IMR-90 (cell line): ENCODE results near the gene GNB2. TPM values are rescaled to one million over a fixed set of nuclear protein-coding genes. Genes with fewer than 3 reads are reported as not detected.

Source experiments
- ATAC-seq: fragments of 200-7000 bp; cut with Tn5 transposase; 2 replicates; pipeline ENCODE4 v1.9.1; 2020; ENCODE audit warnings: low read depth, mild to moderate bottlenecking, moderate library complexity
- BruUV-seq: library from RNA; stranded (reverse); fragments of 400-500 nt; replicated peaks from 2 replicates; lab custom pipeline; 2021; lab: Mats Ljungman, UMichigan
- CTCF ChIA-PET: fragments of 300-600 bp; formaldehyde crosslinking; extraction: SDS; loops from one replicate; lab custom pipeline; 2021; ENCODE audit warnings: antibody characterized with exemption; lab: Yijun Ruan, JAX
- POLR2A ChIA-PET: fragments of 300-600 bp; sonication (Branson Sonifier 250); formaldehyde crosslinking; loops from one replicate; lab custom pipeline; 2022; ENCODE audit warnings: antibody characterized with exemption; ENCODE audit not compliant: unreplicated experiment; lab: Charles Lee
- DNase-seq: peaks from one replicate; pipeline ENCODE4 v3.0.0; 2013
- H2AFZ ChIP-seq: replicated peaks from 2 replicates; pipeline ENCODE3; 2013; ENCODE audit warnings: low read length, mild to moderate bottlenecking; ENCODE audit not compliant: poor library complexity
- H2AK5ac ChIP-seq: 2 replicates; pipeline ENCODE4 v1.6.1; 2013; ENCODE audit warnings: low read depth, low read length, inconsistent platforms
- H2AK9ac ChIP-seq: replicated peaks from 2 replicates; pipeline ENCODE3; 2013; ENCODE audit warnings: mild to moderate bottlenecking, low read depth, low read length, moderate library complexity; ENCODE audit not compliant: poor library complexity
- H2BK120ac ChIP-seq: 2 replicates; pipeline ENCODE4 v1.6.1; 2013; ENCODE audit warnings: low read depth, low read length, inconsistent platforms
- H2BK15ac ChIP-seq: 3 replicates; pipeline ENCODE4 v1.6.1; 2013; ENCODE audit warnings: low read depth, low read length, inconsistent platforms
- H2BK20ac ChIP-seq: 2 replicates; pipeline ENCODE4 v1.6.1; 2013; ENCODE audit warnings: low read depth, mild to moderate bottlenecking, inconsistent platforms, low read length, moderate library complexity
- H2BK5ac ChIP-seq: 2 replicates; pipeline ENCODE4 v1.6.1; 2013; ENCODE audit warnings: mild to moderate bottlenecking, low read depth, low read length, inconsistent platforms; ENCODE audit not compliant: poor library complexity, severe bottlenecking
- H3K14ac ChIP-seq: replicated peaks from 2 replicates; pipeline ENCODE4 v1.6.1; 2013; ENCODE audit warnings: low read depth, low read length, inconsistent platforms
- H3K18ac ChIP-seq: 2 replicates; pipeline ENCODE4 v1.6.1; 2013; ENCODE audit warnings: low read depth, low read length, control low read depth
- H3K23ac ChIP-seq: 2 replicates; pipeline ENCODE4 v1.6.1; 2013; ENCODE audit warnings: low read depth, low read length, inconsistent platforms
- H3K27ac ChIP-seq: 2 replicates; pipeline ENCODE4 v1.5.1; 2013; ENCODE audit warnings: mild to moderate bottlenecking, control low read depth, low read length; ENCODE audit not compliant: insufficient read depth
- H3K27me3 ChIP-seq: 2 replicates; pipeline ENCODE4 v1.6.1; 2013; ENCODE audit warnings: low read length; ENCODE audit not compliant: control insufficient read depth, insufficient read depth
- H3K36me3 ChIP-seq: 2 replicates; pipeline ENCODE4 v1.6.1; 2013; ENCODE audit warnings: low read length, mixed read lengths; ENCODE audit not compliant: control insufficient read depth, insufficient read depth
- H3K4ac ChIP-seq: 2 replicates; pipeline ENCODE4 v1.6.1; 2013; ENCODE audit warnings: low read depth, low read length, inconsistent platforms
- H3K4me1 ChIP-seq: 2 replicates; pipeline ENCODE4 v1.6.1; 2013; ENCODE audit warnings: low read length, mixed read lengths; ENCODE audit not compliant: control insufficient read depth, insufficient read depth
- H3K4me2 ChIP-seq: 2 replicates; pipeline ENCODE4 v1.6.1; 2013; ENCODE audit warnings: low read depth, mild to moderate bottlenecking, control low read depth, low read length, moderate library complexity
- H3K4me3 ChIP-seq: 2 replicates; pipeline ENCODE4 v1.5.1; 2013; ENCODE audit warnings: low read depth, mild to moderate bottlenecking, control low read depth, low read length, moderate library complexity; ENCODE audit not compliant: insufficient read depth
- H3K56ac ChIP-seq: 2 replicates; pipeline ENCODE4 v1.6.1; 2013; ENCODE audit warnings: low read length, inconsistent platforms; ENCODE audit not compliant: insufficient read depth; ENCODE audit errors: extremely low read depth
- H3K79me1 ChIP-seq, 2 experiments: 2 replicates each; pipeline ENCODE4 v1.6.1; 2013; ENCODE audit warnings: low read length in 2 of 2, inconsistent platforms in 1 of 2, low read depth in 1 of 2
- H3K9ac ChIP-seq: 2 replicates; pipeline ENCODE4 v1.6.1; 2013; ENCODE audit warnings: low read depth, low read length, control low read depth
- H3K9me1 ChIP-seq: 2 replicates; pipeline ENCODE4 v1.6.1; 2013; ENCODE audit warnings: low read length, inconsistent platforms; ENCODE audit not compliant: insufficient read depth
- H3K9me3 ChIP-seq: 2 replicates; pipeline ENCODE4 v1.6.1; 2013; ENCODE audit warnings: low read length; ENCODE audit not compliant: control insufficient read depth, insufficient read depth
- H4K20me1 ChIP-seq: 2 replicates; pipeline ENCODE4 v1.6.1; 2013; ENCODE audit warnings: low read length, inconsistent platforms; ENCODE audit not compliant: insufficient read depth
- H4K5ac ChIP-seq: 2 replicates; pipeline ENCODE4 v1.6.1; 2013; ENCODE audit warnings: mild to moderate bottlenecking, low read depth, low read length, control low read depth
- H4K8ac ChIP-seq, 2 experiments: 2 replicates each; pipeline ENCODE4 v1.6.1; 2013; ENCODE audit warnings: low read depth in 2 of 2, low read length in 2 of 2, control low read depth in 1 of 2, inconsistent platforms in 1 of 2
- H4K91ac ChIP-seq: 2 replicates; pipeline ENCODE4 v1.6.1; 2013; ENCODE audit warnings: low read depth, low read length, inconsistent platforms; ENCODE audit not compliant: insufficient read depth
- CHD1 ChIP-seq: IDR thresholded peaks from 2 replicates; pipeline ENCODE4 v1.6.1; 2012; ENCODE audit warnings: low read depth, low read length, improper control_type of control experiment
- MAZ ChIP-seq: IDR thresholded peaks from 2 replicates; pipeline ENCODE4 v1.6.1; 2012; ENCODE audit warnings: low read depth, mild to moderate bottlenecking, low read length, improper control_type of control experiment, moderate library complexity, borderline replicate concordance
- POLR2A ChIP-seq: IDR thresholded peaks from 2 replicates; pipeline ENCODE4 v1.6.1; 2012; ENCODE audit warnings: mild to moderate bottlenecking, low read depth, low read length
- WGBS, 2 experiments: methylation state at CpG; one replicate each; pipeline versions ENCODE4 v1.1.5 to v1.1.7; 2013; ENCODE audit warnings: missing lambda C conversion rate in 2 of 2; ENCODE audit not compliant: insufficient read length in 1 of 2; ENCODE audit errors: extremely low coverage in 2 of 2; 5-methylcytosine and 5-hydroxymethylcytosine counted together
- dilution Hi-C: fragments of 300-500 bp; cut with HindIII; formaldehyde crosslinking; loops from one replicate; pipeline ENCODE4 v1.14.3; 2018; ENCODE audit warnings: low sequenced_read_pairs; ENCODE audit not compliant: unreplicated experiment
- in situ Hi-C: fragments of 300-500 bp; cut with MboI; formaldehyde crosslinking; loops from 3 replicates; pipeline ENCODE4 v1.14.3; 2019; ENCODE audit warnings: low sequenced_read_pairs, inconsistent platforms, mixed read lengths
- intact Hi-C: fragments of 100-400 bp; cut with micrococcal nuclease; formaldehyde crosslinking; loops from 2 replicates; pipeline ENCODE4 v1.10.0; 2022
- polyA plus RNA-seq, 3 experiments: library from polyadenylated mRNA; depleted of rRNA; stranded (reverse); fragments of >200 nt; gene quantifications; 2 replicates each; pipeline ENCODE4 v1.2.3, GENCODE V29; 2012; ENCODE audit warnings: low replicate concordance in 1 of 3
- total RNA-seq: library from RNA; depleted of rRNA; stranded (reverse); fragments of >200 nt; gene quantifications from 2 replicates; pipeline ENCODE4 v1.2.3, GENCODE V29; 2012; rRNA removed

Gene GNB2
- total and polyA plus RNA-seq, 2 of the 4 experiments (the other 2 are of a cell fraction): 62.0 to 279 TPM

GRCh38 chr7:100728196-100728595 is 54.7 kb downstream of the GNB2 start:
- no peak overlapping the region for H3K27ac ChIP-seq
- in situ Hi-C loops: no loop called here
- no peak overlapping the region for H3K4me2 ChIP-seq
- H4K91ac ChIP-seq: no peak overlapping the region
- H4K20me1 ChIP-seq: peaks cover 3% of the 10 kb centered on the region; the same call in 1 of the 2 replicates
- H4K8ac ChIP-seq: no peak overlapping the region
- no peak overlapping the region for H4K5ac ChIP-seq
- no peaks in the 10 kb centered on the region for H3K9me1 ChIP-seq
- H3K79me1 ChIP-seq: no peaks in the 10 kb centered on the region
- CTCF ChIA-PET: no interaction called here
- POLR2A ChIA-PET: no interaction called here
- no peak for ATAC-seq
- H3K14ac ChIP-seq: no peak overlapping the region
- H2AFZ ChIP-seq: no peak overlapping the region
- TF ChIP-seq MAZ: no peak
- TF ChIP-seq POLR2A: no peak
- TF ChIP-seq CHD1: no peak
- WGBS, 2 experiments: no CpG with 5 or more reads among the region's 8 CpGs
- no peak overlapping the region for H3K23ac ChIP-seq
- H3K56ac ChIP-seq: no peak overlapping the region
- H2AK9ac ChIP-seq: no peak overlapping the region
- H3K36me3 ChIP-seq: no peaks in the 10 kb centered on the region
- no TSS peak for BruUV-seq
- H2BK120ac ChIP-seq: no peak overlapping the region
- intact Hi-C loops: loop anchor here (5.0 kb wide), 2 partner anchors 49 to 74 kb away; no protein-coding TSS in a partner anchor
- peaks cover 27% of the 10 kb centered on the region for H3K27me3 ChIP-seq
- H2BK5ac ChIP-seq: no peak overlapping the region
- no peaks in the 10 kb centered on the region for H3K9me3 ChIP-seq
- H3K9ac ChIP-seq: no peak overlapping the region
- H3K4me3 ChIP-seq: no peak overlapping the region
- DNase-seq: no peak
- H3K4ac ChIP-seq: no peak overlapping the region
- no peak overlapping the region for H2BK15ac ChIP-seq
- no peak overlapping the region for H3K18ac ChIP-seq
- dilution Hi-C loops: no loop called here
- H2BK20ac ChIP-seq: no peak overlapping the region
- H2AK5ac ChIP-seq: no peak overlapping the region
- peaks cover 9% of the 10 kb centered on the region for H3K4me1 ChIP-seq

Other genes with a start within 250 kb of the GNB2 start
- gene ZCWPW1, start 245.0 kb upstream of the GNB2 start, total RNA-seq: 0.56 and 0.72 TPM in 2 replicates
- gene ZCWPW1, start 245.0 kb upstream of the GNB2 start, polyA plus RNA-seq (2012; rRNA removed): 0.76 and 1.3 TPM in 2 replicates
- 20.3 and 22.9 TPM in 2 replicates for gene MEPCE, start 243.9 kb upstream of the GNB2 start, total RNA-seq
- 17.6 and 18.2 TPM in 2 replicates for gene MEPCE, start 243.9 kb upstream of the GNB2 start, polyA plus RNA-seq (2012; rRNA removed)
- gene PPP1R35, start 237.2 kb upstream of the GNB2 start, total RNA-seq: 5.6 and 7.8 TPM in 2 replicates
- gene PPP1R35, start 237.2 kb upstream of the GNB2 start, polyA plus RNA-seq (2012; rRNA removed): 25.5 and 36.7 TPM in 2 replicates
- 0.54 and 1.1 TPM in 2 replicates for gene SPACDR, start 209.5 kb upstream of the GNB2 start, total RNA-seq
- gene SPACDR, start 209.5 kb upstream of the GNB2 start, polyA plus RNA-seq (2012; rRNA removed): 1.3 and 2.1 TPM in 2 replicates
- gene TSC22D4, start 194.5 kb upstream of the GNB2 start, total RNA-seq: 9.3 and 10.0 TPM in 2 replicates
- 29.9 and 32.4 TPM in 2 replicates for gene TSC22D4, start 194.5 kb upstream of the GNB2 start, polyA plus RNA-seq (2012; rRNA removed)
- gene NYAP1, start 189.8 kb upstream of the GNB2 start, total RNA-seq: 0.18 and 0.28 TPM in 2 replicates
- 1.3 and 1.5 TPM in 2 replicates for gene NYAP1, start 189.8 kb upstream of the GNB2 start, polyA plus RNA-seq (2012; rRNA removed)
- 3.0 and 4.2 TPM in 2 replicates for gene AGFG2, start 134.5 kb upstream of the GNB2 start, total RNA-seq
- gene AGFG2, start 134.5 kb upstream of the GNB2 start, polyA plus RNA-seq (2012; rRNA removed): 10.0 and 14.2 TPM in 2 replicates
- gene SAP25, start 99.8 kb upstream of the GNB2 start, total RNA-seq: not detected in 2 replicates
- 1.8 and 2.3 TPM in 2 replicates for gene SAP25, start 99.8 kb upstream of the GNB2 start, polyA plus RNA-seq (2012; rRNA removed)
- gene LRCH4, start 87.6 kb upstream of the GNB2 start, total RNA-seq: 5.0 and 6.1 TPM in 2 replicates
- gene LRCH4, start 87.6 kb upstream of the GNB2 start, polyA plus RNA-seq (2012; rRNA removed): 41.3 and 42.2 TPM in 2 replicates
- gene FBXO24, start 87.4 kb upstream of the GNB2 start, total RNA-seq: 0.28 and 0.54 TPM in 2 replicates
- gene FBXO24, start 87.4 kb upstream of the GNB2 start, polyA plus RNA-seq (2012; rRNA removed): 0.29 and 0.43 TPM in 2 replicates
- 22.6 and 25.6 TPM in 2 replicates for gene PCOLCE, start 71.4 kb upstream of the GNB2 start, total RNA-seq
- 364 and 385 TPM in 2 replicates for gene PCOLCE, start 71.4 kb upstream of the GNB2 start, polyA plus RNA-seq (2012; rRNA removed)
- gene MOSPD3, start 61.2 kb upstream of the GNB2 start, total RNA-seq: 2.2 and 2.3 TPM in 2 replicates
- gene MOSPD3, start 61.2 kb upstream of the GNB2 start, polyA plus RNA-seq (2012; rRNA removed): 23.2 and 30.0 TPM in 2 replicates
- gene TFR2, start 32.2 kb upstream of the GNB2 start, total RNA-seq: under 0.01 and 0.18 TPM in 2 replicates
- gene TFR2, start 32.2 kb upstream of the GNB2 start, polyA plus RNA-seq (2012; rRNA removed): 0.24 and 0.50 TPM in 2 replicates
- not detected in 2 replicates for gene ACTL6B, start 17.3 kb upstream of the GNB2 start, total RNA-seq
- not detected in 2 replicates for gene ACTL6B, start 17.3 kb upstream of the GNB2 start, polyA plus RNA-seq (2012; rRNA removed)
- 3.0 and 3.3 TPM in 2 replicates for gene GIGYF1, start 20.5 kb downstream of the GNB2 start, total RNA-seq
- 10.7 and 11.6 TPM in 2 replicates for gene GIGYF1, start 20.5 kb downstream of the GNB2 start, polyA plus RNA-seq (2012; rRNA removed)
- 14.9 and 16.9 TPM in 2 replicates for gene POP7, start 32.4 kb downstream of the GNB2 start, total RNA-seq
- gene POP7, start 32.4 kb downstream of the GNB2 start, polyA plus RNA-seq (2012; rRNA removed): 38.0 and 50.5 TPM in 2 replicates
- gene EPO, start 46.7 kb downstream of the GNB2 start, total RNA-seq: not detected in 2 replicates
- gene EPO, start 46.7 kb downstream of the GNB2 start, polyA plus RNA-seq (2012; rRNA removed): not detected in 2 replicates
- not detected in 2 replicates for gene ZAN, start 59.9 kb downstream of the GNB2 start, total RNA-seq
- not detected in 2 replicates for gene ZAN, start 59.9 kb downstream of the GNB2 start, polyA plus RNA-seq (2012; rRNA removed)
- 35.0 and 36.4 TPM in 2 replicates for gene EPHB4, start 153.8 kb downstream of the GNB2 start, total RNA-seq
- 34.5 and 35.0 TPM in 2 replicates for gene EPHB4, start 153.8 kb downstream of the GNB2 start, polyA plus RNA-seq (2012; rRNA removed)
- gene SLC12A9, start 179.0 kb downstream of the GNB2 start, total RNA-seq: 3.3 and 4.5 TPM in 2 replicates
- gene SLC12A9, start 179.0 kb downstream of the GNB2 start, polyA plus RNA-seq (2012; rRNA removed): 16.2 and 17.7 TPM in 2 replicates
- 36.4 and 39.2 TPM in 2 replicates for gene TRIP6, start 193.6 kb downstream of the GNB2 start, total RNA-seq
- gene TRIP6, start 193.6 kb downstream of the GNB2 start, polyA plus RNA-seq (2012; rRNA removed): 72.3 and 89.0 TPM in 2 replicates
- gene SRRT, start 201.4 kb downstream of the GNB2 start, total RNA-seq: 41.4 and 45.3 TPM in 2 replicates
- 89.5 and 93.5 TPM in 2 replicates for gene SRRT, start 201.4 kb downstream of the GNB2 start, polyA plus RNA-seq (2012; rRNA removed)
- gene UFSP1, start 216.0 kb downstream of the GNB2 start, total RNA-seq: 0.28 and 0.36 TPM in 2 replicates
- gene UFSP1, start 216.0 kb downstream of the GNB2 start, polyA plus RNA-seq (2012; rRNA removed): 1.0 TPM in 2 replicates
- not detected in 2 replicates for gene ACHE, start 222.1 kb downstream of the GNB2 start, total RNA-seq
- 0.41 and 0.65 TPM in 2 replicates for gene ACHE, start 222.1 kb downstream of the GNB2 start, polyA plus RNA-seq (2012; rRNA removed)